Measurements from ENCODE around the gene PRG3.

The PRG3 gene

DNA sequence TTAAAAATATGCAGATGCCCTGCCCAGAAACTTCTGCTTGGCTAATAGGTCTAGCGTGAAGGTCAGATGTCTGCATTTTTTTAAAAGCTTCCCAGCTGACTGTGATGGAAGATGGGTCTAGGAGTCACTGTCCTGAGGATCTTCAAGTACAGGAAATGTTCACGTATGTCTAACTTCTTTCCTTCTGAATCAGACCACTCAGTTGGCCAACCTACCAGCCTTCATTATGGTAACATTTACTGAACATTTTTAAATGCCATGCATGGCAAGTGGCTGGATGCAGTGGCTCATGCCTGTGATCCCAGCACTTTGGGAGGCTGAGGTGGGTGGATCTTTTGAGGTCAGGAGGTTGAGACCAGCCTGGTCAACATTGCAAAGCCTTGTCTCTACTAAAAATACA lies 10.6 kb upstream of the PRG3 start:
- in situ Hi-C loops (cut with MboI; ENCODE audit: low sequenced_read_pairs): no loop called here

DNA sequence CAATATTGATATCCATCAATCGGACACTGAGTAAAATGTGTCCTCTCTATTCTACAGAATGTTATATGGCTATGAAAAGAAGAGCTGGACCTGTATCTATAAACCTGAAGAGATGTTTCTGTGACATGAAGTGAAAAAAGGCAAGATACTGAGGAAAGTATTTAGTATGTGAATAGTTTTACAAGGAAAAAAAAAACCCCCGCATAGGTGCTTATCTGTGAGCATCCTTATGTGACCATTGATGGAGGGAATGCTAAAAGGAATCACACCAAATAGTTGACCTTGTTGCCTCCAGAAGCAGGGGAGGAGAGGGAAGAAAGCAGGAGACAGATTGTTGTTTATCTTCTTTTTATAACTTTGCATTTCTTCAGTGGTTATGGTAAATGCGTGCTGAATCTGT lies 10.2 kb upstream of the PRG3 start:
- in situ Hi-C loops (cut with MboI; ENCODE audit: low sequenced_read_pairs): no loop called here

DNA sequence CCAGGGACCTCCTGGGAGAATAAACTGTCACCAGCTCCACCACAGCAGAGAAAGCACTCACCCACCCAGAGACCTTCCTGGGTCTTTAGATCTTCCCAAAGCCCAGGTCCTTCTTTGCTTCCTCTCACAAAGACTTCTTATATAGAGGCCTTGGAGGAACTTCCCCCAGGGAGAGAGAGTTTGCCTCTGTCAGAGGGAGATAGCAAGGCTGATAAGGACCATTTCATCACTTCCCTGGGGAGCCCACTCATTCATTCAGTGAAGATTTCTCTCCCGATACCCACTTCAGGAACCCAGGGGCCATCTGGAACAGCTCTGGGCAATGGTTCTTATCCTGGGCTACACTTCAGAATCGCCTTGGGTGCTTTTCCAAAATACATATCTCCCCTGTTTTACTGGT lies 9.6 kb upstream of the PRG3 start, which contains the start of gene PRG2:
Gene PRG2 (minus strand): TSS at position 116 of the 400 bp plus-strand sequence. CDS start 706 bp downstream, outside the sequence.
- in situ Hi-C loops (cut with MboI; ENCODE audit: low sequenced_read_pairs): no loop called here

DNA sequence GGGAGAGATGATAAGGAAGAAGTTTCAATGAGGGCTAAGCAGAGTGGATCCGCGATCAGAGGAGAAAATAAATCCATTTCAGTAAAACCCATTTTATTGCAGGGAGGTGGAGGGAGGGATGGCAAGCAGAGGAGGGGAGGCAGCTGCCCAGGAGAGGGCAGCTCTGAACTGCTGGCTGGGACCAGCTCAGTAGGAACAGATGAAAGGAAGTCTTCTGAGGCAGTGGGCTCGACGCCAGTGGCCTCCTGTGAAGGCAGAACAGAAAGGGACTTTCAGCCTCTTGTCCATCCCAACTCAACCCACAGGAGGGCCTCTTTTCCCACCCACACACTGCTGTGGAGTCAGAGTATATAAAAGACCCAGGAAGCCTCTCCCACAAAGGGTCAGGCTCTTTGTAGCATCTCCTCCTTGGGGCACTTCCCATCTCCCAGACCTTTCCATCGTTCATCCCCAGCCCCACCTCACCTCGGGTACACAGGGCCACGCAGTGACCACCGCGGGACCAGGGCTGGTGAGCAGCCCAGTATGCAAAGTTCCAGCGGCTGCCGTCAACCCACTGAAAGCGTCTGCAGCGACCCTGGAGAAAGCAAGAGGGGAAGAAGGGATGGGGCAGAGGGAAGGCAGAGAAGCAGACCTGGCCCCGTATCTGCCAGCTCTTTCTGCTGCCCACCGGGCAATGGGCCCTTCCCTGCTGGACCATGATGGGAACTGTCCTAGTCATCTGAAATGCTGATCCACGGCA lies 6.5 kb upstream of the PRG3 start:
- in situ Hi-C loops (cut with MboI; ENCODE audit: low sequenced_read_pairs): no loop called here

DNA sequence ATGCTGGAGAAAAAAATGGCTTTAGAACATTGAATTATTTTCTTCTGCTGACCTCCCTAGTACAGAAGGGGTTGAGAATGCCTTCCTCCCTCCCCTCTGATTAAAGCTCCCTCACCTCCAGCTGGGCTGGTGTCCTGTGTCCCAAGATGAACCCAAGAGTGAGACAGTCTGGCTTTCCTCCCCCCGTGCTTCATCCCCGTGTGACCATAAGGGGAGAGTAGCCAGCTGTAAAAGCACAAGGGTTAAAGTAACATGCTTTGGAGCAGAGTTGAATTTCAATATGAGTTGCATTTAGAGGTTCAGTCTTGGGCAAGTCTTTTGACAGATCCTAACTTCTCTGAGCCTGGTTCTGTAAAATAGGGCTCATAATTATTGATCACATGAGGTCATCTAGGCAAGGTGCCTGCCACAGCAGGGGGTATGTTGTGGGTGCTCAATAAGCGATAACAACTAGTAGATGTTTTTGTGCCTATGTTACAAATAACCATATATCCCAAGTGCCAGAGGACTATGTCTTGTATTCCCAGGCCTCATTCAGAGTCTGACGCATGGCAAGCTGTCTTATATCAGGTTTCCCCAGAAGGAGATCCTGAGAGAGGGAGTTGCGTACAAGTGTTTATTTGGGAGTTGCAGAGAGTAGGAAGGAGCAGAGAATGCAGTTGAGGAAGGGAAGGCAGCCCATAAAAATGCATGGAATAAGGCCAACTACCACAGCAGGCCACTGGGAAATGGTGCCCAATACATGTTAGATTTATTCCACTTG lies 5.4 kb upstream of the PRG3 start:
- in situ Hi-C loops (cut with MboI; ENCODE audit: low sequenced_read_pairs): no loop called here

DNA sequence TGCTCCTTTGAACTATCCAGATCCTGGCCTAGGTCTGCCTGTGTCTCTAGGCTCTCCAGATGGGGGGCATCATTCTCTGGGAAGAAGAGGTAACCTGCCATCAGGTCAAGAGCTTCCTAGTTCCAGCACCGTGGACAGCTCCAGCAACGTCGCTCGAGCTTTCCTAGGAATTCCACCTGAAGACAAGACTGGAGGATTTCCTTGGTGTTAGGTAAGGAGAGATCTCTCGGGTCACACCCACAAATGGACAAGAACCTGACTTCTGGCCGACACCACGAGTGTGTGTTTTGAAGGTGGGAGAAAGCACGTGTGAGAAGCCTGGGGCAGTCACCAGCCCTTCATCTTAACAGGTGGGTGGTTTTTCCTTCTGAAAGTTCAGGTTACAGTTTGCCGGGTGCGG lies 1.2 kb downstream of the PRG3 start:
- in situ Hi-C loops (cut with MboI; ENCODE audit: low sequenced_read_pairs): no loop called here

DNA sequence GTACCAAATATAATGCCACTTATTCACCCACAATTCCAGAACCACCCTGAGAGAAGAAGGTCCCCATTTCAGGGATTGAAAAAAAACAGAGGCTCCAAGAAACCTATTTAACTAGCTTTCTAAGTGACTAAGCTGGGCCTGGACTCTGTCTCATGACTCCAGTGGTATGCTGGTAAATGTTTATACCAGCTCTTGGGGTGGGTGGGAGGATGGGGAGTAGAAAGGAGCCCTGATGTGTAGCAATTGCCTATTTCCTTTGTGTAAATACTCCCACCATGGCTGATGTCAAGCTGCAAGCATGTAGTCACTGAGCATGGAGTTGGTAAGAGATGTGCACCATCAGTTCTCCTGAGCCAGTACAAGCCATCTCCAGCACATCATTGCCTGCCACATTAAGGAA lies 2.8 kb downstream of the PRG3 start:
- in situ Hi-C loops (cut with MboI; ENCODE audit: low sequenced_read_pairs): no loop called here

DNA sequence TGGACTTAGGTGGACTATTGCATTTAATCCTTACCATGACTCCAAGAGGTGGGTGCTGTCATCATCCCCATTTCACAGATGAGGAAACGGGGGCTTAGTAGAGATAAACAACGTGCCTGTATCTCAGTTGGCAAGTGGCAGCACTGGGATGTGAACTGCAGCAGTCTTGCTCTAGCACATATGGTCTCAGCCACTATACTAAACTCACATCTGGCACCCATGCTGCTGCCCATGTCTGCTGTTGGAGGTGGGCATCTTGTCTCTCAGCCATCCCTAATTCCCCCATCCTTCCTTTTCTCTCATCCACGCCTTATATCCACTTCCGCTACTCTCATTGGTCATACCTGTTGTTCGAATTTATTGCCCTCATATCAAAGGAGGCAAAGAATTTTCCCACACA lies 3.8 kb downstream of the PRG3 start:
- in situ Hi-C loops (cut with MboI; ENCODE audit: low sequenced_read_pairs): no loop called here

DNA sequence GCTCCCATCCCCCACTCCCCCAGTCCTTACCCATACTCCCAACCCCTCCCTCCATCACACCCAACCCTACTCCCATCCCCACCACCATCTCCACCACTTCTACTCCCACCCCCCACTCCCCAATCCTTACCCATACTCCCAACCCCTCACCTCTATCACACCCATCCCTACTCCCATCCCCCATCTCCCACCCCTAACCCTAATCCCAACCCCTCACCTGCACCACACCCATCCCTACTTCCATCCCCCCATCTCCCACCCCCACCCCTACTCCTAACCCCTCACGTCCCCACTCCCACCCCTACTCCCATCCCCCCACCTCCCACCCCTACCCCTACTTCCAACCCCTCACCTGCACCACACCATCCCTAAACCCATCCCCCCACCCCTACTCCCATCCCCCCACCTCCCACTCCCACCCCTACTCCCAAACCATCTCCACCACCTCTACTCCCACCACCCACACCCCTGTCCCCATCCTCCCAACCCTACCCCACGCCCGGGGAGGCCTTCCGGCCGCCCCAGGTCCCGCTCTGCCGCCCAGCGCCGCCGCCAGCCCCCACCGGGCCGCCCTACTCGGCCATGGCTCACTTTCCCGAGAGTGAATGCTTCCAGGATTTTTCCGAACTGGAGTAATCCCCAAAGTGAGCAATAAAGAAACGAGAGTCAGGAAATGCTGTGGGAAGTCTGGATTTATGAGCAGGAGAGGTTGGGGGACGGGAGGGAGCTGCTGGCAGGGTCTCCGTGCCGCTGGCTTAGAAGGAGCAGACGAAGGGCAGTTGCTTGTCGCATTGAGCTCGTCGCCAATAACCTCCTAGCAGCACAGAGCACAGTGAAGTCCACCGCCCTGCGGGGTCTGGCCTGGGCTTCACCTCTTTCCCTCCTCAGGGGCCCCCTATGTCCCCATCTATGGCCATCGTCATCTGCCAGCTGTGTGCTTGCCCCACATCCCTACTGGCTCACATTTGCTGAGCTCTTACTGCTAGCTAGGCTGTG lies 4.6 kb downstream of the PRG3 start:
- in situ Hi-C loops (cut with MboI; ENCODE audit: low sequenced_read_pairs): no loop called here

DNA sequence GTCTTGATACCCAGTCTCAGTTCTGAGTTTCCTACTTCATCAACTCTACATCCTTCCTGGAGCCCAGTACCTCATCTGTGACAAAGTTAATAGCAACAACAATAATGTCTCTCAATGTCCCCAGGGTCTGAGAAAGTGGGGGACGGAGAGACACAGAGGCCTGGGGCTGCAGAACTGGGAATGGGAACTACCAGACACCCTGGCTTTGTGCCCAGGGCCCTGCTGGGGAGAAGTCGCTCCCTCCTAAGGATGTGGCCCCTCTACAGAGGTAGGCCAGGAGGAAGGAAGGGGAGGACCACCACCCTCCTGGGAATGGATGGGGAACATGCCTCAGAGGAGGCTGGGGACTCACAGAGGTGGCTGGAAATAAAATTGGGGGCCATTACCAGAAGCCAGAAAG lies 5.5 kb downstream of the PRG3 start:
- in situ Hi-C loops (cut with MboI; ENCODE audit: low sequenced_read_pairs): no loop called here

DNA sequence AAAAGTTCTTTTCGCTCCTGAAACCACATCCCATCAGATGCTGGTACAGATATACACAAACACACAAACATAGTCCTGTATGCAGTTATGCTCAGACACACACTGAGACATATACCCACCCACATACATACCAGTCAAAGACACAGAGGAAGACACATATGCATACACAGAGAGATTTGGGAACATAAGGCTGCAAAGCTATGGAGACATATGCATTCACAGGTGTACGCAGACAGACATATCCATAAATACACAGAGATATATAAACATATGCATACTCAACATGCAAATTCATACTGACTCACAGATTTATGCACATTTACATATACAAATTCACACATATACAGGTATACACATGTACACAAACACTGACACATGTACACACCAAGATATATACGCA lies 6.0 kb downstream of the PRG3 start:
- in situ Hi-C loops (cut with MboI; ENCODE audit: low sequenced_read_pairs): no loop called here

DNA sequence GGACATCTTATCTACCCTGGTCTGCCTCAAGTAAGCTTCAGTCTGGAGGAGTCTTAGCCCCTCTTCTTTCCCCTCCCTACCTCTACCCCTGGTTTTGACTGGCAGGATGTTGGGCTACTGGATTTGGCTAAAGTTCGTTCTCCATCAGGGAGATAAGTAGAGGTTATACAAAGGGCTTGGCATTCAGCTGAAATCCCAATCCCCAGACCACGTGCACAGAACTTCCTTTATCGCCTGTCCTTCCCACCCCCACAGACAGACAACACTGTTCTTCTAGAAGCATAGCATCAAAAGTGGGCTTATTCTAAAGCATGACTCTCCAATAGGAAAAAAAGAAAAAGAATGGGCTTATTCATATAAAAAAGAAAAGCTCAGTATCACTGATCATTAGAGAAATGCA lies 7.8 kb downstream of the PRG3 start:
- in situ Hi-C loops (cut with MboI; ENCODE audit: low sequenced_read_pairs): no loop called here

DNA sequence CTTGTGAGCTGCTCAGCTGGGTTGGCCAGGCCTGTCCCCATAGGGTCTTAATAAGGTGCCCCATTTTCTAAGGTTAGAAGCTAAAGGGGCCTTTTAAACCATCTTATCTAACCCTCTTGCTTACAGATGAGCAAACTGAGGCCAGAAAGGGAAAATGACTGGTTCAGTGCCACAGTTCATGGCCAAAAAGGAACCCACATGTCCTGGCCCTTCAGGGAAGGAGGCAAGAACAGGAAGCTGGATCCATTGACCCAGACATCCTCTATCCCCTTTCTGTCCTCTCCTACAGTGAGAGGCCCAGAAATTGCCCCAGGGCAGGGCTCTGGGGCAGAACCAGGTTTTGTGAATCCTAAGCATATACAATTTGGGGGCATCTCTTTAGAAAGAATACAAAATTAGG lies 10.0 kb downstream of the PRG3 start:
- in situ Hi-C loops (cut with MboI; ENCODE audit: low sequenced_read_pairs): no loop called here

DNA sequence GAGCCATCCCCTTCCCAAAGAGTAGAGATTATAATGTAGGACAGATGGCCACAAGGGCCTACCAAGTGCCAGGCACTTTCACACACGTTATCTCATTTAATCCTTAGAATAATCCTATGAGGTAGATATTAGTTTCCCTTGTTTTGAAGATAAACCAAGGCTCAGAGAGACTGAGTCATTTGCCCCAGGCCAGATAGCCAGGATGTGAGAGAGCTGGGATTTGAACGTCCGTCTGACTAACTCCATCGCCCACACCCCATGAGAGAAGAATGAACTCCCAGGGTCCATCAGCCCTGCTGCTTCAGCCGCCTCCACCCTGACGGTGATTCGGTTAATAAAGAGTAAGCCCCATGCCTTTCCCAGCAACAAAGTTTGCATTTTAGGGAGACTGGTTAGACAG lies 10.7 kb downstream of the PRG3 start:
- in situ Hi-C loops (cut with MboI; ENCODE audit: low sequenced_read_pairs): no loop called here

DNA sequence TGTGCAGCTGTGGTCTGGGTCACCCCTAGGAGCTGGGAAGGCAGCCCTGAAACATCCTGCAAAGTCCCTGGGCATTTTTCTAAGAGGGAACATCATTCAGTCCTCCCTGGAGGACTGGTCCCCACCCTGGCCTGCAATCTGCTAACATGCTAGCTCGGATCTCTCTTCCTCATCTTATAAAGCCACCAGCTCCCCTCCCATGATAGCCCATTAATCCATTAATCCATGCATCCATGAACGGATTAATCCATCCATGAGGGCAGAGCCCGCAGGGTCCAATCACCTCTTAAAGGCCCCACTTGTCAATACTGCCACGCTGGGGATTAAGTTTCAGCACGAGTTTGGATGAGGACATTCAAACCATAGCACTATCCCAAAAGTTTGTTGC lies 12.1 kb downstream of the PRG3 start:
- in situ Hi-C loops (cut with MboI; ENCODE audit: low sequenced_read_pairs): no loop called here

DNA sequence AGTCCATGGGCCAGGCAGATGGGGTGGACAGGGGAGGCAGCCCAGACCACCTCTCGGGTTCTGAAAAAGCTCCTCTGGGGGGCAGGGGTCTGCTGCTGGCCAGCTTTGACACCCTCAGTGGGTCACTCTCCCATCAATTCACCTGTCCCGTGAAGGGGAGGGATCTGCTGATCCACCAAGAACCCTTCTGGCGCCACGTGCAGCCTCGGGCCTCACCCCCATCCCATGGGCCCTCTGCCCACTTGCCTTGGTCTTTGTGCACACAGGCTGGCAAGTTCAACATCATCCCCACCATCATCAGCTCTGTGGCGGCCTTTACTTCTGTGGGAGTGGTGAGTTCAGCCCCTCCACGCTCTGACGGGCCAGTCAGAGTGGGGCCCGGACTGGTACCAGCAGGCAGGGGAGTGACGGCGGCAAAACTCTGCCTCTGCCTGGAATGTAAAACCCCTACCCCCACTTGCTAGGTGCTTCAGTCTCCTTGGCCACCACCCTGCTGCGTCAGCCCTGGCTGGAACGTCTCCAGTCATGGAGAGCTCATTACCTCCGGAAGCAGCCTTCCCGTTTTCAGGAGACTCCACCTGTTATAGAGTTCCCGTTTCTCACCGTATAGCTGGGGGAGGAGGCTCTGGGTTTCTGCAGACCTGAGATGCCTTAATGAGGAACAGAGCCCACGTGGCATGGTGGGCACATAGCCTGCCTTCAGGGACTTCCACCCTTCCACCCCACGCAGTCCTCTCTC lies 12.7 kb downstream of the PRG3 start:
- in situ Hi-C loops (cut with MboI; ENCODE audit: low sequenced_read_pairs): no loop called here

DNA sequence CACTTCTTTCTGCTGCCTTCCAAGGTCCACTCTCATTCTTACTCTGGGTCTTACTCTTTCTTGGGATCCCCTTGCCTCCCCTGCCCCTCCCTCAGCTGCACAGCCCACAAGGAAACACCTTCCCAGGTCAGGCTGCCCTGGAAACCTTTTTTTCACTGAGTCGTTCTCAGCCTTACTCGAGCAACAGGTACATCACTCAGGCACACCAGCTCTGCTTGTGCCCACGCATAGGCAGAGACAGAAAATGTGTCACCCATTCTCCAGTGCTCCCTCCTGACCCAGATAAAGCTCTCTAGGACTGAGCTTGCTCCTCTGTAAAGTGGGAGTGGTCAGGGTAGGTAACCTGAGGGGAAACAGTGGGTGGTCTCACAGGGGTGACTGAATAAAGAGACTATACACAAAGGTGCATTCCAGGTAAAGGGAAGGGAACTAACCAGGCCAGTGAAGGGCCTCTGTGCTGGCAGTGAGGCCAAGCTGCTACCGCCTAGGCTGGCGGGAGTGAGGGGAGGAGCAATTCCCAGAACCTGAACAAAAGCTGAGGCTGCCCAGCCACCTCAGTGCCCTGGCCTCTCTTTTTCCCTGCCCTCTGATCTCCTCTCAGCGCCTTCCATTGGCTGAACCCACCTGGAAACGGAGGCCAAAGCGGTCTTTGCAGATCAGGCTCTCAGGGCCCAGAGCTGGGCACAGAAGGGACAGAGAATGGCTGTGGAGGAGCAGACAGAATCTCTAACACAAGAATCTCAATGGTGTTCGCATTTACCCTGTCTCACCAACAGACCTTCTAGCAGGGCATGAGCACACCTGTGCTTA lies 15.9 kb downstream of the PRG3 start:
- in situ Hi-C loops (cut with MboI; ENCODE audit: low sequenced_read_pairs): no loop called here

DNA sequence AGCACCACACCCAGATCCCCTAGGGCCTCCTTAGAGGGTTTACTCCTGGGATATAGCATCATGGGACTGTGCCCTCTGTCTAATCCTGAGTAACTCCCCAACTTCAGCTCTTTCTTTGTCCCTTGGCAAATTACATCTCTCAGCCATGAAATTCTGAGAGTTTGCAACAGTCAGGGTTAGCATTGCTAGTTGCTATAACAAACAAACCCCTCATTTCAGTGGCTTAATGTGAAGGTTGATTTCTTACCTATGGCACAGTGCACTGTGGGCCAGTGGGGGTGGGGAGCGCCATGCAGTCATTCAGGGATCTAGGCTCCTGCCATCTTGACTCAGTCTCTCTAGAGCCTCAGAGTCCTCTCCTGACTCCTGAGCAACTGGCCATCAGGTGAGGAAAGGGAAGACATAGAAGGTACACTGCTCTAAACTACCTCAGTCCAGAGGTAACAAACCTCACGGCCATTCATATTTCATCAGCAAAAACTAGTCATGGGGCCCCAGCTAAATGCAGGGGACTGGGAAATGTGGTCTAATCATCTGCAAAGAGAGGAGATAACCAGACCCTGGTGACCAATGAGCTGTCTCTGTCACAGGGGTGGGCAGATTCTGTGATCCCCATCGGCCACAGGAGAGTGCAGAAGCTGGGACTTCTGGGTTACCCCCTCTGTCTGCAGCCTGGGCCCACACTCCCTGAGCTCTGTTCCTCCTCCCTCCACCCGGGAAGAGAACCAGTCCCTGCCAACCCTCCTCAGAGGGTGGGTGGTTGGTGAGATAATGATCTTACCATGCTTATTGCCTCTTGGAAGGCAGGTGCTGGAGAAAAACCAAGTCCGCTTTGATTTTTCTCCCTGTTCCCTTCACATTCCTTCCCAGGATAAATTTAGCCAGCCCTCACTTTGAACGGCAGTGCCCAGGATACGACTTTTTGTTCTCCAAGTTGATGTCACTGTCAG lies 17.5 kb downstream of the PRG3 start:
- in situ Hi-C loops (cut with MboI; ENCODE audit: low sequenced_read_pairs): no loop called here

DNA sequence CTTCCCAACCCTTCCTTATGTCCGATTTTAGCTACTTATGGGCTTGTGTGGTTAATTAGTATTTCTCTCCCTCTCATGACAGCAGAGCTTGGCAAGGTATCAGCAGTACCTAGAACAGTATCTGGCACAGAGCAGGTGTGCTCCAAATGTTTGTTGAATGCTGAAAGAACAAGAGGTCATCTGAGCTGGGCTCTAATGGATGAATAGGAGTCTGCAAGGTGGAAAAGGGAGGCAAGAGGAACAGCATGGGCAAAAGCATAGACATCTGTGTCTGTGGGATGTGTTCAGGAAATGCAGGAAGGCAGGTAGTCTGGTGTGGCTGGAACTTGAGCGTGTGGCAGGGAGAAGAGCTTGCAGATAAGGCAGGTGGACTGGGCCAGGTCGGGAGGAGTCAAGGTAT lies 19.0 kb downstream of the PRG3 start:
- in situ Hi-C loops (cut with MboI; ENCODE audit: low sequenced_read_pairs): no loop called here
